ENCODE results near the gene SENP2.

- TF ChIP-seq FOSL2 (IDR thresholded peaks at IDR 0.05; ENCODE audit: borderline replicate concordance, low read depth) (no peak), CTCF (IDR thresholded peaks at IDR 0.05) (no peak), RAD21 (IDR thresholded peaks at IDR 0.05; ENCODE audit: low read length) (no peak), RCOR1 (IDR thresholded peaks at IDR 0.05; ENCODE audit: low read length) (no peak), ZBTB33 (IDR thresholded peaks at IDR 0.05; ENCODE audit: borderline replicate concordance, low read depth) (no peak), RXRA (IDR thresholded peaks at IDR 0.05; ENCODE audit: borderline replicate concordance, low read depth) (no peak), CHD2 (IDR thresholded peaks at IDR 0.05; ENCODE audit: low read length, partially characterized antibody) (no peak), EP300 (IDR thresholded peaks at IDR 0.05; ENCODE audit: borderline replicate concordance in 1 of 2, low read depth in 1 of 2, low read length in 1 of 2) (no peak)
- TF ChIP-seq, protein P1, sequence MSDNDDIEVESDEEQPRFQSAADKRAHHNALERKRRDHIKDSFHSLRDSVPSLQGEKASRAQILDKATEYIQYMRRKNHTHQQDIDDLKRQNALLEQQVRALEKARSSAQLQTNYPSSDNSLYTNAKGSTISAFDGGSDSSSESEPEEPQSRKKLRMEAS (IDR thresholded peaks at IDR 0.05; ENCODE audit: low read depth) = no peak
These were observed 38.0 kb downstream of the SENP2 start for GRCh38 chr3:185623939-185624665.

Measured in SK-N-SH (cell line).